ENCODE measurements around the gene CC2D2A. TPM values are rescaled to one million over a fixed set of nuclear protein-coding genes. Genes with fewer than 3 reads are reported as not detected.
A peak's percentile ranks its signal among the peaks of the same experiment; 100 is the strongest.
"Not testable (repeated sequence)": the region's sequence is repeated elsewhere in the genome, so short reads cannot be mapped to it uniquely, and the experiment has no call there.

The CC2D2A gene
- total RNA-seq, 1 donor from 2014 or later: 9.6 TPM

GRCh38 chr4:15517681-15518080 lies 48.0 kb downstream of the CC2D2A start:
- not testable (repeated sequence) for ATAC-seq

GRCh38 chr4:15521442-15522039 lies 51.9 kb downstream of the CC2D2A start:
- no peak for ATAC-seq

- ATAC-seq: peak; percentile 99
Observed at GRCh38 chr4:15525080-15525479, 55.4 kb downstream of the CC2D2A start.

- ATAC-seq: no peak
Observed at GRCh38 chr4:15526924-15527592, 57.4 kb downstream of the CC2D2A start.

GRCh38 chr4:15531792-15532191 lies 62.1 kb downstream of the CC2D2A start:
- no peak for ATAC-seq

- no peak for ATAC-seq
Observed at GRCh38 chr4:15533817-15534216, 64.1 kb downstream of the CC2D2A start.

- no peak for ATAC-seq
Observed at GRCh38 chr4:15535599-15535998, 65.9 kb downstream of the CC2D2A start.

GRCh38 chr4:15536552-15537499 lies 67.1 kb downstream of the CC2D2A start:
- ATAC-seq: no peak

GRCh38 chr4:15541941-15542340 lies 72.3 kb downstream of the CC2D2A start:
- no peak for ATAC-seq

GRCh38 chr4:15542760-15543159 lies 73.1 kb downstream of the CC2D2A start:
- ATAC-seq: no peak

GRCh38 chr4:15543537-15544247 lies 74.0 kb downstream of the CC2D2A start:
- ATAC-seq: no peak

- ATAC-seq: no peak
Observed at GRCh38 chr4:15544248-15544729, 74.6 kb downstream of the CC2D2A start.

- no peak for ATAC-seq
Observed at GRCh38 chr4:15545371-15545770, 75.7 kb downstream of the CC2D2A start.

- no peak for ATAC-seq
Observed at GRCh38 chr4:15547392-15547791, 77.7 kb downstream of the CC2D2A start.

GRCh38 chr4:15550491-15550890 lies 80.8 kb downstream of the CC2D2A start:
- no peak for ATAC-seq

- no peak for ATAC-seq
Observed at GRCh38 chr4:15551740-15552446, 82.2 kb downstream of the CC2D2A start.

- no peak for ATAC-seq
Observed at GRCh38 chr4:15552557-15553362, 83.1 kb downstream of the CC2D2A start.

- ATAC-seq: no peak
Observed at GRCh38 chr4:15556511-15557092, 86.9 kb downstream of the CC2D2A start.

- ATAC-seq: peak; percentile 67
Observed at GRCh38 chr4:15557786-15558550, 88.3 kb downstream of the CC2D2A start.

- ATAC-seq: no peak
Observed at GRCh38 chr4:15558561-15558960, 88.9 kb downstream of the CC2D2A start.
